Right forelimb (tissue), 1 donor: ENCODE data around the gene CLCF1.

ENCODE experiments used
- DNase-seq: peaks from one replicate; pipeline ENCODE4 v3.0.0-alpha.2; 2018

CLCF1 gene

DNA sequence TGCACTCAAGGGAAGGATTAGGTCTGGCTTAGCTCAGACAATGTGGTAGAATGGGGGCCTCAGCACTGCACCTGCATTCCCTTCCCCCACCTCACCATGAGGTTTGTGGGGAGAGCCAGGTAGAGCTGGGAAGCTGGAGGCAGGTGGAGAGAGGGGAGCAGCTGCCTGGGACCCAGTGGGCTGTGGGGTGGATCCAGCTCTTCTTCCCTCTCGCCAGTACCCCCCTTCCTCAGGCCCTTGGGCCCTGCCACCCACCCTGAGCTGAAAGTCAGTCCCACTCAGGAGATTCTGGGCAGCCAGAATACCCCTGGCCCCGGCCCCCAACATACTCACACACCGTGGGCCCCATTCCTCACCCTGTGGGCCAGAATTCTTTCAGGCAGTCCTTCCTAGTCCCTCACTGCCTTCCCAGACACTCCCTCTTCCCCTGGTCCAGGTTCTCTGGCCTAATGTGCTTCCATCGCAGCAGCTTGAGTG lies 17.0 kb downstream of the CLCF1 start:
- DNase-seq, result no peak

DNA sequence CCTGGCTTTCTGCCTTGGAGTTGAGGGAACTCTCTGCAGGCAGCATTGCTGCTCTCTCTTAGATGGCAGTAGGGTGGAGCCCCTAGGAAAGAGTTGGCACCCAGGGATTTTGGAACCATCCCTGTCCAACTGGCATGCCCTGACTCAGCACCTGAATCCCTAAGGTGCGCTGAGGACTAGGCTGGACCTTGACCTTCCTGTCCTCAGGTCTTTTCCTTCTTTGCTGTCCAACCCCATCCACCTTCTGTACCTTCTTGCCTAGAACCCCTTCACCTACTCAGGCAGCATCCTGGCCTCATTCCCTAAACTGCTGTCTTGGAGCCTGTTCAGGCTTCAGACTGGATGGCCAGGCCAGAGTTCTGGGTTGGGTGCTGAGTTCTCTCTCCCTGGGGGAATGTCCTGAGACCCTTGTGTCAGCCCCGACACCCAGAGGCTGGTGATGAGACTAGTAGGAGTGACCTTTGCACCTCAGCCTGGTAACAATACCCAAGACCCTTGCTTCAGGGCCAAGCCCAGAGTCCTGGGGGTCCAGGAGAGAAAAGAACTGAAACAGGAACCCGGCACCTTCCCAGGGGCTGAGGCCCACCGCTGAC lies 17.5 kb downstream of the CLCF1 start:
- DNase-seq, result no peak

DNA sequence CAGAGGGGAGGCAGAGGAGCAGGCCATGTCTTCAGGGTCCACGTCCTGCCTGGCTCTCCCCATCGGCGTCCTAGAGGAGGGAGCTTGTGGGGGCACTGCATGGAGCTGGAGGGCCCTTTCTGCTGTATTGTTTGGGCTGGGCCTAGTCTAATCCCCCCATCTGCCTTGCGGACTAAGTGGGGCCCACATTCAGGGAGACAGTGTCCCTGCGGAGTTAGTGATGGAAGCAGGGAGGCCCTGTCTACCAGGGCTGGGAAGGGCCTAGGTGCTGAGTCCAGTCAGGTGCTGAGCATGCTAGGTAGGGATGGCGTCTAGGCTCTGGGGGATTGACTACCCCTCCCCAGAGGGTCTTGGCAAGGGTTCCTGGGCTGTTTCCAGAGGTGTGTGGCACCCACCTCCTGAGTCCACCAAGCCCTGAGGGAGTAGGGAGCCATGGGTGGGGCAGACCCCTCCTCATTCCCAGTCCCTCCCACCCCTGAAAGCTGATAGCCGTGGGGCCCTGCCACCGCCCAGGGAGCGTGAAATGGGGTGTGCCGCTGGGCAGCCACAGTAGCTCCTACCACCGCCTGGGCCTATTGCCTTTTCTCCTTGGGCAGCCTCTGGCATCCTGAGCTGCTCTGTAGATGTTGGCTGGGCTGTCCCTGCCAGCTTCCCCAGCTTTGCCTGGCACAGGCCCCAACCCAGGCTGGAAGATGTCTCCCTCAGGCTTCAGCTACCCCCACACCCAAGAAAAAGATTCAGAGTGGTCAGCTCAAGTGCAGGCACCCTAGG lies 18.2 kb downstream of the CLCF1 start:
- no peak for DNase-seq

DNA sequence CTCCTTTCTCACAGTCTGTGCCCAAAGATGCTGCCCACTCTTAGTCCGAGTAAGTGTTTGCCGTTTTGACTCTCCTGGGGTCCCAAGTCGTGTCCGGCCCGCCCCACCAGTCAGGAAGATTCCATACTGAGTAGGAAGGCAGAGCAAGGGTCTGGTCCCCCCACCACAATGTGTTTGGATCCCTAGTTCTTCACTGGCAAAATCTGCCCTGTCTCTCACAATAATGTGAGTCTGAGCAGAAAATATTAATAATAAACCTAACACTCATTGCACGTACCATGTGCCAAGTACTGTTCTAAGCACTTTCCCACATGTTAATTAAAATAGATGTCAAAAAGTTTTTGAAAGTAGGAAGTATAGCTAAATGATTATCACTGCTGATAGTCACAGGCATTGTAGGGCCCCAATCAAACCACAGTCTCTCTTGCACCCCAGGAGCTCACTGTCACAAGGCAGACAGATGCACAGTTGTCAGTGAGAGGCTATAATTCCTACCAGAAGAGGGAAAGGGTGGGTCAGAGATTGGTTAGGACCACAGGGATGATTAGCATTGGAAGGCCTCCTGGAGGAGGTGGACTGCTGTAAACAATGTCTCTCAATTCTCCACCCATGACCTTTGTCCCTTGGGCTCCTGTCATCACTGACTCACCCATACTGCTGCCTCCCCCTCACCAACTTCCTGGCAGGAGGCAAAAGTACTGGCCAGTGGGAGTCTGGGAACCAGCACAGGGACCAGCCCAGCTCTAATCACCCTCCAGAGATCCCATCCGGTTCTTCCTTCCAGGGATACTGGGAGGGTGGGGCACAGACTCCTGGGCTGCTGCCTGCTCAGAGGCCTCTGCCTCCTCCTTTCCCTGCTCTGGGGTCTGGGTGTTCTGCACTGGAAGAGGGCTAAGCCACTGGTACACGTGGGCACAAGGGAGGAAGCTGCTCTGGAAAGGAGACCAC lies 19.0 kb downstream of the CLCF1 start:
- DNase-seq, result no peak

DNA sequence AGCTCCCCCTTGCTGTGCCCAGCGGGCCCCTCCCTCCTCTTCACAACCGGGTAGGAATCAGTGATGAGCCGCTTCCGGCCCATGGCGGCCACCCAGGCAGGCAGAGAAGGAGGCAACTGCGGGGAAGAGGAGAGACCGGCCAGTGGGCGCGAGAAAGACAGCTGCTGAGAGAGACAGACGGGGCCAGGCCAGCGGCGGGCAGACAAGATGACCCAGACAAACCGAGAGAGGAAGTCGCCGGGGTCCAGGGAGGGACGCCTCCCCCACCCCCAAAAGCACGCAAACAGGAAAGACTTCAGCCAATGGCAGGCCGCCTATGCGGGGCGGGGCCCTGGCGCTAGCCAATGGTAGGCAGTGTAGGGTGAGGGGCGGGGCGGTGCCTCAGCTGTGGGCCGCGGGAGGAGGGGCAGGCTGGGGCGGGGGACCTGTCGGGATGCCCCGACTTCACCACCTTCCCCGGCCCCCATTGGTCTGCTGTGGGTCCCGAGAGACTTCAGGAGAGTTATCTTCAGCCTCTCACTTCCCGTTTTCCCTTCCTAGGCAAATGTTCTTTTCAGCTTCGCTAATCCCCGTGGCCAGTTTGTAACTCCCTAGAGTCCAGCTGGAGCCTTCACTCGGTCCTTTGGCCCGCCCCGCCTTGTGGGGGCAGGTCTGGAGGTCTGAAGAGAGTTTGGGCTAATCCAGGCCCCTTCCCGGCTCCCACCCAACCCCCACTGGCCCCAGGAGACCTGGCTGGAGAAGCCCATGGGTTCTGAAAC lies 19.9 kb downstream of the CLCF1 start, which contains the start of gene POLD4:
Gene POLD4, minus strand, starts transcription at position 230 of the 758 bp plus-strand sequence. Its CDS starts 147 bp downstream, at position 83.
- peak; percentile 99 for DNase-seq

DNA sequence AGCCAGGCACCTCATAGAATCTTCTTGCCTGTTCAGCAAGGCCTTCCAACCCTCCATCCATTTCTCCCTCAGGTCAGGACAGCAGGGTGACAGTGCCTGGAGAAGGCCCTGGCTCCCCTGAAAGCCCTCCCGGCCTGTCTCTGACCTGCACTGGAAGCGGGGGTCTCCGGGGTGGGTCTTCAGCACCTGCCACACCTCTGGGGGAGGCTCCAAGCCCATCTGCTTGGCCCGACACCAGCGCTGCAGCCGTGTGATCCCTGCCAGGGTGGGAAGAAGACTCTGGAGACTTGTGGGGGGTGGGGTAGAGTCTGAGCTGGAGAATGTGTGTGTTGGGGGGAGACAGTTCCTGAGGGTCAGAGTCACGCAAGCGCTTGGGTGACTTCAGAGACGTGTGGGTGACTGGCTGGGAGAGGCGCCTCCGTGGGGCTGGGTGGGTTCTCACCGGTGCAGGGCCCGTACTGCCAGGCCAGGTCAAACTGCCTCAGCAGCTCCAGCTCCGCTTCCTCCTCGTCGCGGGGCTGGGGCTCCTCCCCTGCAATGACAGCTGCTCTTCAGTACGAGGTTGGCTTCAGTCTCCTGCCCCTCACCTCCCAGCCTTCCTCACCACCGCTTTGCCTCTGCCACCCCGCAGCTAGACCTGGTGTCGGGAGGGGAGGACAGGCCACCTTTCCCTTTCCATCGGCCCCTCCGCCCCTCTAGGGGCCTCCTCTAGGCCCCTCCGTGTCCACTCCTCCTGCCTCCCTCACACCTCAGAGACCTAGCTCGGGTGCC lies 20.7 kb downstream of the CLCF1 start:
- DNase-seq, result no peak

DNA sequence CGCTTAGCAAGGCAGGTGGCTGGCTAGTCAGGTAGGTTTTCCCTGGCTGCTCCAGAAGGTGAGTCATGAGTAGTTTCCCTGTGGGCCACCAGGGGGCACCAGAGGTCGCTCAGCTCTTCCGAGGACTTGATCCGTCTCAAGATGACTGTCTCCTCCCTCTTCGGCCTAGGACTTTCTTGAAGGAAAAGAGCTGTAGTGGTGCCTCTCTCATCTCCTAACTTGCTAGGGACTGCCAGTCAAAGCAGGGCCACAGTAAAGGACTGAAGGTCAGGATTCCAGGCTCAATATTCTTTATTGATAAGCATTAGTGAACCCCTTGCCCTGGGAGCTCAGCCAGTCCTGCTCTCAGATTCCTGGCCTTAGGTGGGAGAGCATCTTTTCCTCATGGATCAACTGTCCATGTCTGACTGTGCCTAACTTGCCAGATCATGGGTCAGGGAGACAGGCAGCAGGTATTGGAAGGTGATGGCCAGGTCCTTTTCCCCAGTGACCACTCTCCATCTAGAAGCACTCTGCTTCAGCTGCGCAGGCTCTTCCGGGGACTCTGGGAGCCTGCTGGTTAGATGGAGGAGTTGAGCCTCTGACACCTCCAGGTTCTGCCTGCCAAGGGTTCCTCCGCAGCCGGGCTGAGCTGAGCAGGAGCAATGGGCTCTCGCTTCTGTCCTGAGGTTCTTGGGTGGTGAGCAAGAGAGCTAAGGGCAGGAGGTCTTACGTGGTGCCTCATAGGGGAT lies 22.0 kb downstream of the CLCF1 start:
- no peak for DNase-seq

DNA sequence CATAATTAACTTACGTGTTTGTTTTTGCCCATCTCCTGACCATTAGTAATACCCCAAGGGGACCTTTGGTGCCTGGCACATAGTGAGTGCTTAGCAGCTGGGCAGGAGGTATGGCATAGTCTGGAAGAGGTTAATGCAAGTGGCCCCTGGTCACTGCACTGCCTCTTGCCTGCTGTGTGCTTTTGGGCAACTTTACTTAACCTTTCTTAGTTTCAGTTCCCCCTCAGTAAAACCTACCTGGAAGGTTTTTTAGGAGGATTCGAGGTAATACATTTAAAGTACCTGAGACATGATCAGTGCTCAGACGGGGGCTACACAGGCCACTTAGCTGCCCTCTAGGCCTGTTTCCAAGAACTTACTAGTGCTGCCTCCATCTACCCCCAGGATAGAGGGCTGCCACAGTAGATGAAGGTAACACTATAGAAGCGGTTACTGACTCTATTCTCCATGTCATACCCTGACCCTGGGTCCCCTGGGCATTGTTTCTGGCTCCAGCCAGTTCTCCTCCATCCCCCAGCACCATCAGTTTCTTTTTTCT lies 23.4 kb downstream of the CLCF1 start:
- DNase-seq, result no peak

DNA sequence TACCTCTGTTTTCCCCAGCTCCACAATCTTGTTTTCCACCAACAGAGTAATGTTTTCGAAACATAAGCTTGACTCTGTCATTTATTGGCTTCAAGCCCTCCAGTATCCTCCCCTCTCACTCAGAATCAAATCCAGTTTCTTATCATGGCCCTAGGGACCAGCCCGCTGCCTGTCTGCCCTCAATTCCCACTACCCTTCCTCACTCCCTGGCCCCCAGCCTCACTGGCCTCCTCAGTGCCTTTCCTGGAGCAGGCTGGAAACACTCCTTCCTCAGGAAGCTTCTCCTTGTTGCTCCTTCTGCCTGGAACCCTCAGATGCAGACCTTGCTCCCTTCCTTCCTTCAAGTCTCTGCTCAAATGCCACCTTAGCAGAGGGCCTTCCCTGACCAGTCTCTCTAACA lies 23.9 kb downstream of the CLCF1 start:
- no peak for DNase-seq

DNA sequence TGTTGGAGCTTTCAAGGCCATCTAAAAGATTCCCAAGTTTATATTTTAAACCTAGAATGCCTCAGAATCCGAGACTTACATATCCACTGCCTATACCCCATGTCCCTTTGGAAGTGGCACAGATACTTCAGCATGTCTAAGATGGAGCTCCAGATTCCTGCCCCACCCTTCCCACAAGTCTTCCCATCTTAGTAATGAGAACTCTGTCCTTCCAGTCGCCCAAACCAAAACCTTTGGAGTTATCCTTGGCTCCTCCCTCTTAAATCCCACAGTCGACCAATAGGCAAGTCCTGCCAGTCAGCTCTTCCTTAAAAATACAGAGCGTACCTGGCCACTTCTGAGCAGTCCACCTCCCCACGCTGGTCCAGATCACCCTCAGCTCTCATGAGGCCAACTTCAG lies 24.4 kb downstream of the CLCF1 start:
- no peak for DNase-seq

DNA sequence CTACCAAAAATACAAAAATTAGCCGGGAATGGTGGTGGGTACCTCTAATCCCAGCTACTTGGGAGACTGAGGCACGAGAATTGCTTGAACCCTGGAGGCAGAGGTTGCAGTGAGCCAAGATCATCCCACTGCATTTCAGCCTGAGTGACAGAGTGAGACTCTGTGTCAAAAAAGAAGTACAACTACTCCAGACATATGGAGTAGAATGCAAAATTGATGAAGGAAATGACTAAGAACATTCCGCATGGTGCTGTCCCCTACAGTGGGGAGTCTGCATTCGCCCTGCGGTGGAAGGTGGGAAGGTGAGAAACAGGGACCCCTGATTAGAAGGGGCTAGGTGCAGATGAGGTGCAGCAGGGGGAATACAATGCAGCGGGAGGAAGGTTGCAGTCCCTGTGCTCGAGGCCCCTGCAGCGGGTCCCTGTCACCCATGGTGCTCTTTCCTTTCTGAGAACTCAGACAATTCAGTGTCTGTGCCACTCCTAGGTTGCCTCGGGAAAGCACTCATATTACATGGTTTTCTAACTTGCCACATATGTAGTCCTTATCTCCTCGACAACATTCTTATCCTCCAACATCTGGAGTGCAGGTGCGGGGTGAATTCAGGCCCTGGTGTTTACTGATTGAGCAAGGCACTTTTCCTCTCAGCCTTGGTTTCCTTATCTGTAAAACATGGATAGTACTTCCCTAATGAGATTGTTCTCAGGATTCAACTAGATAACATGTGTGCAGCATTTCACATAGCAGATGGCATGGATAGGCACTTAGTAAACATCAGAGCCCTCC lies 25.2 kb downstream of the CLCF1 start:
- no peak for DNase-seq

DNA sequence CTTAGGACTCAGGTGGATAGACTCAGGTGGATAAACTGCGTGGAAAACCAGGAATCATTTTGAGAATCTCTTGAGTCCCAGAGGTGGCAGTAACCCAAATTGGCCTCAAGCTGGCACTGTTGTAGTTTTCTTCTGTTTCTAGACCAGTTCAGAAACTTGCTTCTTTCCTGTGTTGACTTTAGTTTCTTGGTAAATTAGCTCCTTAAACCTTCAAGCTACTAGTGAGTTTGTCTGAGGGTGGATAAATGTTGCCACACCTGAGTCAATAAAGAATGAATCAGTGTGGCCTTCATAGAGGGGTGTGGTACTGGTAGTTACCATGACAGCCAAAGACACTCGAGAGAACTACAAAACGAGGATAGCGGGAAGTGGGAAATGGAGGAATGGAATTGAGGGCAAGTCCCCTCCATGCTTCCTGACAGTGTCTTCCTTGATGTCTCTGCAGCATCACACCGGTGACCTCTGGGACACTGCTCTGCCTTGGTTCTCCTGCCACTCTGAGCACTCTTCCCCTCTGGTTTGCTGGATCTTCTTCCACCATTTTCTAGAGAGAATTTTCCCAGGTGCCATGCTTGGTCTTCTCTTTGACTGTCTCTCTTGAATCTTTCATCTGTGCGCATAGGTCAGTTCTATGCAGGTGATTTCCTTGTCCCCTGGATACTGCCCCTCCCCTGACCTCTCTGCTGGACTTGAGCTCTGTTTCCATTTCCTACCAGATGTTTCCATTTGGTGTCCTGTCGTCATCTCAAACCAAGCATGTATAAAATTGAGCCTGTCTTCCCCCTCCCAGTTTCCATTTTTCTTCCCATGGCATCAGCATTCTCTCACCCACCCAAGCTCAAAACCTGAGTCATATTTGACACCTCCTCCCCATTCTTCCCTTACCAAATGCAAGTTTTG lies 27.2 kb downstream of the CLCF1 start:
- DNase-seq, result no peak

DNA sequence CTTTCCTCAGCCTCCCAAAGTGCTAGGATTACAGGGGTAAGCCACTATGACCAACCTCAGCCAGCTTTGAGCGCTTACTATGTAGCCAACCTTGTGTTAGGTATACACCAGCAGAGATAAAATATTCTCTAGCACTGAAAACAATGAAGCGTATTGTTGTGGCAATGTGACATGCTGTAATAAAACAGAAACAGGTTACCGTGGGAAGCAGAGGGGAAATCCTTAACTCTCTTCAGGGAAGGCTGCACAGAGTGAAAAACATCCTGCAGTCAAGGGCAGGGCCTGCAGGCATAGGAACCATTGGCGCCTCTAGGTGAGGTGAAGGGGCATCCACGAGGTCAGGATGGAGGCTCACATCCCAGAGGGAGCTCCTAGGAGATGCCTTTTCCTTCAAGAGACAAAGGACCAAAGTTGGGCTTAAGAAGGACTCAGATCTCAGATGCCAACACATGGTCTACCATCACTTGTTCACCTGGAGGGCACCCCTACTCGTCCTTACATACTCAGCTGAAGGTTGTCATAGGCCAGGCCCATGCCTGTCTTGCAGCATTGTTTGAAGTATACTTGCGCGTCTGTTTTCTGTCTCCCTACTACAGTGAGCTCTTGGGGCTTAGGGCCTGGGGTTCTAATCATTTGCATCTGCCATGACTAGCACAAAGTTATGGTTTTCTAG lies 28.0 kb downstream of the CLCF1 start:
- no peak for DNase-seq

DNA sequence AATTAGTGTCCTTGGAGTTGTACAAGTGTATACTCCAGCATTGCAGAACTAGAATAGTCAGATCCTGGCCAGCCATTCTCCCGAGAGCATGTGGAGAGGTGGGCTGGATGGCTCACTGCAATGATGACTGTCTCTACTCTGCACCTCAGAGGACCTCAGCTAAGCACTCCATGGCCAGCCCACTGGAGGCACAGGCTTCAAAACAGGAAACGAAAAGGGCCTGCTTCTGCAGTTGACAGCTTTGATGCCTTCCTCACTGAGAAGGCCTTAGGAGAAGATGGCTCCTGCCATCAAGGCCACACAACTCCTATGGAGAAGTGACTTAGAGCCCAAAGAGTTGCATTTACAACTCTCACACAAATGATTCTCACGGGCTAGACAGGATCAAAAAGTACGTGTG lies 29.1 kb downstream of the CLCF1 start:
- no peak for DNase-seq

DNA sequence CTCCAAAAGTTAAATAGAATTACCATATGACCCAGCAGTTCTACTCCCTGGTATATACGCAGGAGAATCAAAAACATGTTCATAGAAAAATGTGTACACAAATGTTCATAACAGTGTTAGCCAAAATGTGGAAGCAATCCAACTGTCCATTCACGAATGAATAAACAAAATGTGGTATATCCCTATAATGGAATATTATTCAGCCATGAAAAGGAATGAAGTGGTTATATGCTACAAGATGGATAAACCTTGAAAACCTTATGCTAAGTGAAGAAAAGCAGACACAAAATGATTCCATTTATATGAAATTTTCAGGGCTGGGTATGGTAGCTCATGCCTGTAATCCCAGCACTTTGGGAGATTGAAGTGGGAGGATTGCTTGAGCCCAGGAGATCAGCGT lies 36.1 kb downstream of the CLCF1 start:
- DNase-seq, result no peak

DNA sequence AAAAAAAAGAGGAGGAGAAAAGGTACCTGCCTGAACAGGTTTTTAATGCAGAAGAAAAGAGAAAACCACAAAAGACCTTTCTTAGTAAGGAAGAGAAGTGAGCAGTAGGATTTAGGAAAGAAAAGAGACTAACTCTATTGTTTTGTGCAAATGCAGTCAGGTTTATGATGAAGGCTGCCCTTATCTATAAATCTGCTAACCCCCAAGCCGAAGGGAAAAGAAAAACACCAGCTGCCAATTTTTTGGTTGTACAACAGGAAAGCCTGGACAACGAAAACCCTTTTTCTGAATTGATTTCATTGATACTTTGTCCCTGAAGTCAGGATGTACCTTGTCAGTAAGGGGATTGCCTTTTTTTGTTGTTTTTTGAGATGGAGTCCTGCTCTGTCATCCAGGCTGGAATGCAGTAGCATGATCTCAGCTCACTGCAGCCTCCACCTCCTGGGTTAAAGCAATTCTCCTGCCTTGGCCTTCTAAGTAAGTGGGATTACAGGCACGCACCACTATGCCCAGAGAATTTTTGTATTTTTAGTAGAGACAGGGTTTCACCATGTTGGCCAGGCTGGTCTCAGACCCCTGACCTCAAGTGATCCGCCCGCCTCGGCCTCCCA lies 41.2 kb downstream of the CLCF1 start:
- no peak for DNase-seq

DNA sequence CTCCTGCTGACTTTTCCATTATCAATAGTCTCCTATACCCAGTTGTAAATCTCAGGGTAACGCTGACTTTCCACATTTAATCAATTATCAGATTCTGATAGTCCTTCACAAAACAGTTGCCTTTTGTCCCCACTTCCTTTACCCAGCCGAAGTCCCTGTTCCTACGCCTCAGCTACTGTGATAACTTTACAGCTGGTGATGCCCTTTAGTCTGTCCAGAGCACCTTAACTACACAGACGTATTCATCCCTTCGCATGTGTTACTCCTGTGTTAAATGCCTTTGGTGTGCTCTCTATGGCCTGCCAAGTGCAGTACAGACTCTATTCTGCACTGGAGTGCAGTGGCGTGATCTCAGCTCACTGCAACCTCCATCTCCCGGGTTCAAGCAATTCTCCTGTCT lies 49.9 kb downstream of the CLCF1 start:
- no peak for DNase-seq

DNA sequence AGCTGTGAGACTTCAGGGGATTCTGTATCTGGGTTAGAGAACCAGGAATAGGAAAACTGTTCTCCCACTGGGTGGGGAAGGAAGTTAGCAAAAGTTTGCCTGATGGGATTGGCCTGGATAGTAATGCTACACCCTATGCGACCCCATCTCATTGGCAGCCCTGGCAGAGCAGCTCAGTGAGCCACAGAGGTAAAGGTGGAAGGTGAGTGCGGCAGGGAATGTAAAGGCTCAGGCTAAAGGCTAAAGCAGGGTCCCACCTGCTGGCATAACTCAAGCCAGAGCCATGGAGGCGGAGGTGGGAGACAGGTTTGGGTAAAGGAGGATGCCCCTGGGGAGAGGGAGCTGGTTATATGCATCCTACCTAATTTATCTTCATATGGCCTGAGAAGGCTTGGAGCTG lies 51.3 kb downstream of the CLCF1 start:
- no peak for DNase-seq
